ENCODE data around the gene INTS2.

GRCh38 chr17:61842899-61843298 is 84.9 kb downstream of the INTS2 start:
- TF ChIP-seq, protein P1, sequence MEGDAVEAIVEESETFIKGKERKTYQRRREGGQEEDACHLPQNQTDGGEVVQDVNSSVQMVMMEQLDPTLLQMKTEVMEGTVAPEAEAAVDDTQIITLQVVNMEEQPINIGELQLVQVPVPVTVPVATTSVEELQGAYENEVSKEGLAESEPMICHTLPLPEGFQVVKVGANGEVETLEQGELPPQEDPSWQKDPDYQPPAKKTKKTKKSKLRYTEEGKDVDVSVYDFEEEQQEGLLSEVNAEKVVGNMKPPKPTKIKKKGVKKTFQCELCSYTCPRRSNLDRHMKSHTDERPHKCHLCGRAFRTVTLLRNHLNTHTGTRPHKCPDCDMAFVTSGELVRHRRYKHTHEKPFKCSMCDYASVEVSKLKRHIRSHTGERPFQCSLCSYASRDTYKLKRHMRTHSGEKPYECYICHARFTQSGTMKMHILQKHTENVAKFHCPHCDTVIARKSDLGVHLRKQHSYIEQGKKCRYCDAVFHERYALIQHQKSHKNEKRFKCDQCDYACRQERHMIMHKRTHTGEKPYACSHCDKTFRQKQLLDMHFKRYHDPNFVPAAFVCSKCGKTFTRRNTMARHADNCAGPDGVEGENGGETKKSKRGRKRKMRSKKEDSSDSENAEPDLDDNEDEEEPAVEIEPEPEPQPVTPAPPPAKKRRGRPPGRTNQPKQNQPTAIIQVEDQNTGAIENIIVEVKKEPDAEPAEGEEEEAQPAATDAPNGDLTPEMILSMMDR (optimal IDR thresholded peaks at IDR 0.05 in 1 of 3, IDR thresholded peaks at IDR 0.05 in 1 of 3, conservative IDR thresholded peaks at IDR 0.05 in 1 of 3; ENCODE audit: extremely low read depth in 1 of 3, insufficient read depth in 2 of 3, low read length in 3 of 3), result no peak
- TF ChIP-seq EZH2 (IDR thresholded peaks at IDR 0.05; ENCODE audit: low read length), result no peak
